HG03520 (cell line): ENCODE results near the gene HAAO.

Experiments used
- ATAC-seq: cut with Tn5 transposase; IDR thresholded peaks from one replicate; pipeline ENCODE4 v1.9.1; 2021; ENCODE audit warnings: mild to moderate bottlenecking, moderate library complexity; ENCODE audit not compliant: unreplicated experiment

Gene HAAO

DNA sequence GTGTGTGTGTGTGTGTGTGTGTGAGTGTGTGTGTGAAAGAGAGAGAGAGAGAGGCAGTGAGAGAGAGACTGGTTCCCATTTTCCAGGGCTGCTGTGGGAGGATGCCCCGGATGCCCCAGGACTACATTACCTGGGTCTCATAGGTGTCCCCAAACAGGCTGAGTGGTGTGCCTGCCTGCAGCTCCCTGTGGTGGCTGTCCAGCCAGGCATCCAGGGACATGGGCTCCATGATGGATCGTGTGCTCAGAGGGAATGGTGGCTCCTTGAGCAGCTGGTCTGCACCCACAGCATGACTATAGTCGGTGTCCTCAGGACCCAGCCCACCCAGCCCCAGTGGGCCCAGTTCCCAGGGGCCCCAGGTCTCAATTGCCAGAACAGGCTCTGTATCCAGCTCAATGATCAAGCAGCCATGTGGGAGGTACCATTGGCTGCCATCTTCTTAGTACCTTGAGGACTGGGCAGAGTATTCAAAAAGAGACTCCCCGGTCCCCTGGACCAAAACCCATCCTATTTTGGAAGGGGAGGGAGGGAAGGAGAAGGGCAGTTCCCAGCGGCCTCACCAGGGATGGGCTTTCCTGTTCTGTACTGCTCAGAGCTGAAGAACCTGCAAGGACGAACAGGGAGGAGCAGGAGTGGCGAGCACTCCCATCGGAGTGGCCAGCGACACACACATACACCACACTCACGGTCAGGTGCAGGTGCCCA, 22.6 kb downstream of the HAAO start:
- no peak for ATAC-seq

DNA sequence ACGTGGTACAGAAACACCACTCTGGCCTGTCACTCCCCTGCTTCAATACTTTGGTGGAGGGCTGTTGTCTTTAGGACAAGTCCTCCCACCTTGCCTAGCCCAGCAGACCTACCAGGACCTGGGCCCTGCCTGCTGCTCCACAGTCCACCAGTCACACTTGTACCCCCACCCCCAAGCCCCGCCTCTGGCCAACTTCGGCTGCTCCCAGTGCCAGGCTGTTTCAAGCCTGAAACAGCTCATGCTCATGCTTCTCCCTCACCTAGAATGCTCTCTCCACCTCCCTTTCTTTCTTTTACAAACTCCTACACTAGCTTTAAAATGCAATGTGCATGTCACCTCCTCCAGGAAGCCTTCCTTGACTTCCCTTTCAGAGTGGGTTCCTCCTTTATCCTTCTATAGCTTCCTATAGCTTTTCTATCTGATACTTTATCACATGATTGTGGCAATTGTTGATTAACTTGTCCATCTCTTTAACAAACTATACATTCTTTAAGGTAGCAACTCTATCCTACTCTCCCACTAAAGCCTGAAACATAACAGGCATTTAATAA, 23.6 kb downstream of the HAAO start:
- no peak for ATAC-seq

DNA sequence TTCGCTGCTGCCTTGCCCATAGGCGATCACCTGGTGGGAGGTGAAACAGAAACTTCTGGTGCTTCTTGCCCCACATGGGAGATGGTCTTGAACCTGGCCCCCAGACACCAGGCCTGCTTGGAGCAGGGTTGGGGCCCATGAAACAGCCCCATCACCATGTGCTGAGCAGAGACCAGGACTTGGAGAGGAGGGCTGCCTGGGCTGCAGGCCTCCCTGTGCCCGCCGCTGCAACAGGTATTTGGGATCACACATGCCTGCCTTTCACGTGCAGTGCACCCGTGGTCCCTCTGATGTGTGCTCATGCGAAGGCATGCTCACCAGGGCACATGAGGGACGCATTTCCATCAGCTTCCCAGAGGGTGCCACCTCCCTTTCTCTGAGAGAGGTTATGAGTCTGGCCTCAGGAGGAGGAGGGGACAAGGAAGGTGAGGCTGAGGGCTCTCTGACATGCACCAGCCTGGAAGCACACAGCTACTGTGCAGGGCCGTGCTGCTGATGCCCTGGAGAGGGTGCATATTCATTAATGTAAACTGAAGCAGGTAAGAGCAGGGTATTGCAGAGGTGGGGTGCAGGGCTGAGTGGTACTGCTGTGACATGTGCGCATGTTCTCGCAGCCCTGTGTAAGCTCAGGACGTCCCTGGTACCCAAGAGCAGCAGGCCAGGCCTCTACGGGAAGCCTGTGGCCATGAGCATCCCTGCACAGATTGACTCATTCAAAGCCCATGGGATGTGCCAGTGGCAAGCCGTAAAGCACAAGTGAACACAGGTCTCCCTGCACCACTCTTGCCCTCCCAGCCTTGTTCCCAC, 24.3 kb downstream of the HAAO start:
- no peak for ATAC-seq

DNA sequence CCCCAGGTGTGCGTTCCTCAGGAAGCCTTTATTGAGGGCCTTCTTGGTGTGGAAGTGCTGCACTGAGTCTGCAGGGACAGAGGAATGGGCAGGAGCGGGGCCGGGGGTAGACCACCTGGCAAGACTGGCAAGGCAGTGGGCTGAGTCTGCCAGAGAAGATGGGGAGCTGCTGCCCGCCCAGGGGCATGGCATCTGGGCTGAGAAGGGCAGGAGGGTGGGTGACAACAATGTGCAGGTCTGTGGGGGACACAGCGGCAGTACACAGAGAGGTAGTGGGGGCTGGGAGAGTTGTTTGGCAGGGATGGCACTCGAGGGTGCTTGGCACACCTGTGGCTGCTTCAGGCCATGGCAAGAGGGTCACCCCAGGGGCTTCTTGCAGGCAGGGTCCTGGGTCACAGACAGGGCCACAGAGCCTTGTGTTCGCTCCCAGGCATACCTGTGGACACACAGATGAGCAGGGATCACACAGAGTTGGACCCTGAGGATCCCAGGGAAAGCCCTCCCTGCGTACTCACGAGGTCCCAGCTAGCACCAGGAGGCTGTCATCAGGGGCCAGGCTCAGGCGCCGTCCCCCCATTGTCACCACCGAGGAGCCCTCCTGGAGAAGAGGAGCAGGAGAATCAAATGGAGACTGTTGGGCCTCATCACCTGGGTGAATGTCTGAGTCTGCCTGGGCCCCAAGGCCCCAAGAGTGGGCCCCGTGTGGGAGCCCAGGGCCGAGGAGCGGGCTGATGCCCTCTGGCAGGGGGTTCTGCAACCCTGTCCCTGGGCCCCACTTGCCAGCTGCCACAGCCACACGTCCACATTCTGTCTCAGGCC, 25.1 kb downstream of the HAAO start:
- ATAC-seq, result no peak

DNA sequence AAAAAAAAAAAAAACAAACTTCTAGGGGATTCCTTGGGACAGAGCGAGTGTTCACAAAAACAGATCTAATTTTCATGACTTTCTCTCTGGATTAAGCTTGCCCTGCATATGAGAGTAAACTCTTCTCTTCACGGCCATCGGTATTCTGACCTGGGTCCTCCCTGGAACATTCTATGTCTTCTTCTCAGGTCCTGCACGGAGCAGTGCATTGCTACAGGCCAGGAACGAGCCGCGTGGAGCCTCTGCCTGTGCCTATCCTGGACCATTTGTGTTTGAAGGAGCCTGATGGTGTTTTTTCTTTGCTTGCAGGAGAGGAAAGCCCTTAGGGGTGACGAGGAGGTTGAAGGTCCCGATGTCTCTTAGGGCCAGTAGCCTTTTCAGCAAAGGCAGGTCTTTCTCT, 26.7 kb downstream of the HAAO start:
- no peak for ATAC-seq

DNA sequence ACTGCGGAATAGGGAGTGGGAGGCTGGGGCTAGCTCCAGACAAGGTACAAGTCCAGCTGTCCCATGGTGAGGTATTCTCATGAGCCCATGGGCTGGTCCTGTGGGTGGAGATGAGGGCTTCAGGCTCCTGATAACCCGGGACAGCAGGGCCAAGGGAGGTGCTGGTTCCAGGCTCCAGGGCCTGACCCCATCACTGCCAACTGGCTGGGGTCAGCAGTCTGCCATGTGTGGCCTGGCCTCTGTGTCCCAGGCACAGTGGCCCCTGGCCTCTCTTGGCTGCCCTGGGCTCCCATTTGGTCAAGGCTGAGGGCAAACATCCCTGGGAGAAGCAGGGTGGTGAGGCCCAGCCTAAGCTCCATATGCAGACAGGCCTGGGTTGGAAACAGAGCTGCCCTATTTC, 27.5 kb downstream of the HAAO start:
- ATAC-seq, result no peak

DNA sequence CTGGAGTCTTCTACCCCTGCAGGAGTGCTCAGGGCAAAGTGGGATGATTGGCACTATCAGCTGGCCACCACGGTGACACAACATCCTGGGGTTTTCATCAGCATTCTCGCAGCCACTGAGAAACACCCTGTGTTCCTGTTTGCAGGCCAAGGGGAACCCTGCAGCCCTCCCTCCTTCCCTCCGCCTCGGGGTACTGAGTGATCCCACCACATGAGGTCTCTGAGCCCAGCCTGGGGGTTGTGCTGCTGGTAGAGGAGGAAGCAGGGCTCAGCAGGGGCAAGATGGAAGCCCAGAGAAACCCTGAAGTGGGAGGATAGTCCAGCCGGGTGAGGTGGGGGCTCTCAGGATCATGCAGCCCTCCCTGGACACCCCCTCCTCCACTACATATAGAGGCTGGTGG, 28.3 kb downstream of the HAAO start, which contains the start of gene OXER1:
TSS of gene OXER1 (minus strand) at position 40 of the 400 bp plus-strand sequence. CDS start 73 bp downstream, outside the sequence.
- ATAC-seq, result no peak

DNA sequence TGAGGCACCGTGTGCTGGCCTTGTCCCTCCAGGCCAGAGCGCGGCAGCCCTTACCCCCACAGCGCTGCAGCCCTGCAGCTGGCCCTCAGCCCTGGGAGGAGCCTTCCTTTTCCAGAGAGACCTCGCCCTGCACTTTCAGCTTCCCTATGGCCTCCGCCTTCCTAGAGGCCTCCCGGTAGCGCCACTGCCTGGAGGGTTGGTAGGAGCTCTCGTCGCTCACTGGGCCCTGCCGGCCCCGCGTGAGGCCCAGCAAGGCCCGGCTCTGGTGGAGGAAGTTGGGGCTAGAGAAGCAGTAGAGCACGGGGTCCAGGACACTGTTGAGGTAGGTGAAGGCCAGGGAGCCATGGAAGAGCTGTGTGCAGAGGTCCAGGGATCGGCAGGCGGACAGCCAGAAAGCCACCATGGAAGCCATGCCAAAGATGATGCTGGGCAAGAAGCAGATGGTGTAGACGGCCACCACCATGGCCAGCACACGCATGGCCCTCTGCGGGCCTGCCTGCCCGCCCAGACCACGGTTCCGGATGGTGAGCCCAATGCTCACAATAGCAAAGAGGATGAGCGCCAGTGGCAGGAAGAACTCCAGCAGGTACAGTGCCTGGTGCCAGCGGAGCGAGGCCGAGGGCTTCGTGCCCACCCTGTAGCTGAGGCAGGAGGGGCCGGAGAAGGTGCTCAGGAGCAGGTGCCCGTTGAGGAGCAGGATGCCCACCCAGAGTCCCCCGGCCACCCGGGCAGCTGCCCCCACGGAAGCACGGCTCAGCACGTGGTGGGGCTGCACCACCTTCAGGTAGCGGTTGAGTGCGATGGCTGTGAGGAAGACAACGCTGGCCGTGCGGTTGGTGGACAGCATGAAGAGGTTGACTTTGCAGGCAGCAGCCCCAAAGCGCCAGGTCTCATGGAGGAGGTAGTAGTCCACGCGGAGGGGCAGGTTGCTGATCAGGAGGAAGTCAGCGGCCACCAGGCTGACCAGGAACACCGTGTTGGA, 29.3 kb downstream of the HAAO start:
- no peak for ATAC-seq

DNA sequence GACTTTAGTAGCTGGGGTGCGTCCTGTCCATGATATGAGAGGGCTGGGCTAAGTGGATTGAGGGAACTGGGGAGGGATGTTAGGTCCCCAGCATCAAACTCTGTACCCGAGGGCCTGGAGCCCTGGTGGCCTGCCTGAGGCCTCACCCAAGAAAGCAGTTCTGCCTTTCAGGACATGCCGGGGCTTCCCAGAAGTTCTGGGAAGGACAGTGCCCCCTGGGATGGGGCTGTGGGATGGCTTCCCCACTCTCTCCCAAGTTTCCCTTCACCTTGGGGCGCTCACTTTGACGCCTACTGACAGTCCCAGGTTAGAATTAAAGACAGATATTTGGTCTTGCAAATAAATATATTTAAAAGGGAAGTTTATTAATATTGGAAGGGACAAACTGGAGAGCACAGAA, 30.2 kb downstream of the HAAO start:
- ATAC-seq, result no peak

DNA sequence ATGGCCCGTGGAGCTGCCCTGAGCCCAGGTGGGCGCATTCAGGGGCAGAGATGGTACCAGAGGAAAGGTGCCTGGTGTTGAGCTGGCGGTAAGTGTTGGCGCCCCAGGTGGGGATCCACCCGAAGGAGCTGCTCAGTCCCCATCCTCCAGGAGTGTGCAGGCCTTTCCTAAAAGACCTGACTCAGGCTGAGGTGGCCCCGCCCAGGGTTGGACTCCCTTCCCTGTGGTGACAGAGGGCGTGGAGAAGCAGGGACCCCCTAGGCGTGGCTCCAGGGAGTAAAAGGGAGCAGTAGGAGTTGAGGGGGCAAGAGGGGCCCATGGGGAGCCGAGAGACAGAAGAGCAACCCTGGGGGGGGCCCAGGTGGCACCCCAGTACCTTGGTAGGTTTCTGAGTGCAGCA, 30.8 kb downstream of the HAAO start:
- ATAC-seq, result no peak

DNA sequence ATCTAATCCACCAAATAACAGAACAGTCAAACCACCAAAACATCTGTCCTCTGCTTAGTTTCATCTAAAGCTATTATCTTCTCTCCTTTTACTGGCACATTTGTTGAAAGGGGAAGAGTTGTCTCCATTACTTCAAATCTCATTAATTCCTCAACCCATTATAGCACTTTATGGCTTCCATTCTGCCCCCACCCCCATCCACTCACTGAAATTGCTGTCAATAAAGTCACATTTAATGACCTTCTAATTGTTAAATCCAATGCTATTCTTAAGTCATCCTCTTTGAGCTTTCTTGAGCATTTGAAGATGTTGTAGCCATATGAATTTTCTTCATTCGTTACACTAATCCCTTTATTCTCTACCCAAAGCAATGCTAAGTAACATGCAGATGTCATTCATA, 33.6 kb downstream of the HAAO start:
- ATAC-seq, result no peak

DNA sequence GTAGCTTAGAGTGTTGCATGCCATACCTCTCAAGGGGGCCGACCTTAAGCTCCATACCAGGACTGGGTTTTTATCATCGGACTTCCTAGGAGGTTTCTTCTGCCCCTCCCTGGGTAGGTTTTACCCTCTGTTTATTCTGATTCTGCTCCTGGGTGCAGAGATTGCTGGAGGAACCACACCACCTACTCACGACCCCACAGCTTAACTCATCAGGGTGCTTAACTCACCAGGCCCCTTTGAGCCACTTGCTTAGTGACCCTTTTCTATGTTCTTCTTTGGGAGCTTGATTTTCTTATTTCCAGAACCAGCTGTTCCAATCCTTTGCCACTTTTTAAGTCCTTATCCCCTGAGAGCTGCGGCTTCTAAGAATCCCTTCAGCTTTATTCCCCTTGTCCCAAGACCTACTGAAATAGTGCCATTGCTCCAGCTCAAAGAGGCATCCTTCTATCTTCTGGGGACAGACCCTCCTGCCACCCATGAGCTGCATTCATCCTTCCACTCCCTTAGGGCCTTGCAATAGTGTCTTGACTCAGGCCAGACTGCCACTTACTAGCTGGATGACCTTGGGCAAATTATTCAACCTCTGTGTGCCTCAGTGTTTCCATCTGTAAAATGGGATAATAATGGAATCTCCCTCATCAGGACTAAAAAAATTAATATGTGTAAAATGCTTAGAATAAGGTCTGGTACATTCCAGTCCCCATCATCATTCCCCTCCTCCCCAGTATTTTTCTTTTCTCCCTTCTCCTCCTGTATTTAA, 34.2 kb downstream of the HAAO start:
- ATAC-seq, result no peak

DNA sequence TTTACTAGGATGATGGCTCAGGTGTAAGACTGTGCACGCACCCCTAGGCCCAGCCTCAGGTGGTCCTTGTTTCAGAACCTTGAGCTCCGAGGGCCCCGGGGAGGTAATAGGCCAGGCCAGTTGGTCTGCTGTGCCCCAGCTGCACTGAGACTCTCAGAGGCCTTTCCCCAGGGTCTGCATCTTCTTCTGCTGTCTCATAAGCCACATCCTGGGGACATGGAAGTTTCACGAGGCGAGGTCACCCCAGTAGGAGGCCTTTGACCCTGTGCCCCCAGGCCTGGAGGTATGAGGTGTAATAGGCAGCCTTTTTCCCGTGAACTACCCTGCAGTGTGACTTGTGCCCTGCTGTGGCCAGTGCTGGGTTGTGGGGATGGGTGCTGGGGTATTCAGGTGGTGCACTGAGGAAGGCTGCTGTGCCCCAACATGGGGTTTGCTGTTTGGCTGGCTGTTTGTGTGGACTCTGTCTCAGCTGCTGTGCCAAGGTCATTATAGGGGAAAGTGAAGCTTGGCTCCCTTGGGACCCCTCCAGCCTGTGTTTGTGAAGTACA, 35.3 kb downstream of the HAAO start:
- ATAC-seq, result no peak

DNA sequence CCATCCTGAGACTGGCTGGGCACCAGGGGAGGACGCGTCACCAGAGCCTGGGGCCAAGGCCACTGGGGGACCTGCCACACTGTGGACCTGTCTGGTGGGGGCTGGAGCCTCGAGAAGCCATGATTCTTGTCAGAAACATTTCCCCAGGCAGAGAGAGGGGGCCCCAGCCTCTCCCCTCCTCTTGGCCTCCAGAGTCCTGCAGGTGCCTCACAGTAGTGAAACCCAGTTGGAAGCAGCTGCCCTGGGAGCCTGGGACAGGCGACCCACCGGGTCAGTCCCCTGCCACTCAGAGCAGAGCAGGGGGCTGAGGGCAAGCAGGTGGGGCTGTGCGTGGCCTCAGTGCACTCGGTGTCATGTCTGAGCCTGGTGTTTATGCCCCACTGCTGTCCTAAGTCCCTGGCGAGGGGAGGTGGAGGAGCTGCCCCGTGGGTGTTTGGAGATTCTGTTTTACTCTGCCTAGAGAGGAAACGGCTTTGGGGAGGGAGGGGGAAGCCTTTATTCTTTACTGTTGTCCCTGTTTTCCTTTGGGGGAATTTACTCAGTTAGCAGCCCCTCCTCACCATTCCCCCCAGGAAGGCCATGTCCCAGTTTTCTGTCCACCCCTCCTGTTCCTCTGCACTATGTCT, 36.1 kb downstream of the HAAO start:
- no peak for ATAC-seq

DNA sequence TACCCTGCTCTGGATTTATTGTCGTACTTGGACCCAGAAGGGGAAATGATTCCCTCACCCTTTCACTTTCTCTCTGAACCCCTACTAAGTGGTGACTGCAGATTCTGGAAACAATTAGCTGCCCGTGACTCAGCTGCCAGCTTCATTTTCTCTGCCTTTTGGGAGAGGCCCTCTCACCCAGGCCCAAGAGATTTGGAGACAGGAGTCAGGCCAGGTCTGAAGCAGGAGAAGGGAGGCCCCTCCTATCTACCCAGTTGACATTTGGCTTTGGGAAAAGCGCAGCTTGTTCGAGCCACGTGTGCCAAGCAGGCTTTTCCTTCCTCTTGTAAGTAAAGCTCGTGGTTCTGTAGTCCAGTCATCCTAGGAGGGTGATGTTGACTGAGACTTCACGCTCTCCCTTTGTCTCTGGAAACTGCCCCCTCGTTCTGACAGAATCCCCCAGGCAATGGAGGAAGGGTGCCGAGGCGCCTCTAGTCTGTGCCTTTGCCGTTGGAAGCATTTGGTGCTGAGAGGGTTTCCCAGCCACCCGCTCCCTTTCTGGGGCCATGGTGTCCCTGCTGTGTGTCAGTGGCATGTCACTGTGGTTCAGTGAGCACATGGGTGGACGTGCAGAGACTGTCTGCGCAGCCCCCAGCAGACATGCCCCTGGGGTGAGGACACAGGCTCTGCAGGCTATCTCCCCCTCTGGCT, 37.0 kb downstream of the HAAO start:
- no peak for ATAC-seq

DNA sequence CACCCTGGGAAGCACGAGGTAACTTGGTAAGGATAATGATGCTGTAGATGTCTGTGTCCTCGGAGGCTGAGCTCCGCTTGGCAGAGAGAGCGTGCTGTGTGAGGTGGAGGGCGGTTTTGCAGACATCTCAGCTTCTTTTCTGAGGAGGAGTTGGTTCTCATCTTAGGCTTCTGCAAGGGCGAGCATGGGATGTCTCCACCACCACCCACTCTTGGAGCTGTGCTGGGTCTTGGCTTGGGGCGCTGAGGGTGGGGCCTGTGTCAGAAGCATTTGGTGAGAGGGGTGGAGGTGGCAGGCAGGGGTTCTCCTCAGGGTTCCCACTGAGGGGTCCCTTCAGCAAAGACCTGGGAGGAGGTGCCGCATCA, 37.6 kb downstream of the HAAO start:
- no peak for ATAC-seq

DNA sequence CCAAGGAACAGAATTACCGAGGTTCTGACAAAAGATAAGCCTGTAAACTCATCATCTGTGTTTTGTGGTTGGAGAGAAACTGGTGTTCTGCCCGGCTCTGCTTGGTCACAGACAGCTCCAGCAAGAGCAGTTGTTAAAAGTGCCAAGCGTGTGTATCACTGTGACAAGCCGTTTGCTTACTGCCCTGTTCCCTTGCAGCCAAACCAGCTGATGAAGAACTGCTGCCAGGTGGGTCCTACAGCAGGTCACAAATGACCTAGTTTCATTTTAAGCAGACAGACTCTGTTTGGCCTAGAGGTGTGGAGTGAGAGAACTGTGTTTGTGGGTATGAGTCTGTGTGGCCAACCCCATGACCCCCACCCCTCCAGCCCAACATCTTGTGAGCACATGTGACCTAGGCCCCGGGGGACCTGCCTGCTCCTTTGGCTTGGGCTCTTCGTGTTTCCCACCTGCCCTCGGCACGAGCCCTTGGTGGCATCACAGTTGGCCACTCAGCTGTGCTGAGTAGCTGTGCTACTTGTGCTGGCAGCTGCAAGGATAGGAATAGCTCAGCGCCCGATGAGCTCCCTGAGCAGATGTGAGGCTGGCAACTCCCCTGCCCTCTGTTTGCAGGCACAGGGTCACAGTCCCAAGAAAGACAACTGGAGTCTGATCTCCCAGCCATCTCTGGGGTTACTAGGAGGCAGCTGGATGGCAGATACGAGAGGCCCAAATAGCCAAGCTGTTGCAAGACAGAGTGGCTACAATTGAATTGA, 38.2 kb downstream of the HAAO start:
- peak; percentile 70 for ATAC-seq
